Measurements from ENCODE around the gene MPO.

Gene MPO

GRCh38 chr17:58249270-58250133, 31.2 kb downstream of the MPO start:
- Mint-ChIP-seq H3K4me1 (ENCODE audit: low read depth) (peaks cover 10% of the 10 kb centered on the region), H3K27me3 (ENCODE audit: low read depth) (peaks cover 35% of the 10 kb centered on the region), H3K4me3 (peak overlapping the region; percentile 60), H3K27ac (no peak overlapping the region), H3K9me3 (no peaks in the 10 kb centered on the region), H3K36me3 (ENCODE audit: low read depth) (no peaks in the 10 kb centered on the region)

GRCh38 chr17:58248955-58249269, 31.8 kb downstream of the MPO start:
- no peaks in the 10 kb centered on the region for H3K9me3 Mint-ChIP-seq

GRCh38 chr17:58247511-58248363, 33.0 kb downstream of the MPO start:
- Mint-ChIP-seq H3K36me3 (ENCODE audit: low read depth) (no peaks in the 10 kb centered on the region), H3K27me3 (ENCODE audit: low read depth) (peaks cover 42% of the 10 kb centered on the region), H3K4me3 (no peak overlapping the region), H3K9me3 (no peaks in the 10 kb centered on the region), H3K27ac (no peak overlapping the region), H3K4me1 (ENCODE audit: low read depth) (peaks cover 12% of the 10 kb centered on the region)

More at GRCh38 chr17:58248955-58249269, 31.8 kb downstream of the MPO start:
- Mint-ChIP-seq H3K27me3 (ENCODE audit: low read depth) (peaks cover 39% of the 10 kb centered on the region), H3K4me1 (ENCODE audit: low read depth) (peaks cover 12% of the 10 kb centered on the region), H3K27ac (no peak overlapping the region), H3K36me3 (ENCODE audit: low read depth) (no peaks in the 10 kb centered on the region), H3K4me3 (peak overlapping the region; percentile 2)

GRCh38 chr17:58246781-58247180, 34.0 kb downstream of the MPO start:
- Mint-ChIP-seq H3K27me3 (ENCODE audit: low read depth) (peaks cover 39% of the 10 kb centered on the region), H3K4me3 (no peak overlapping the region), H3K36me3 (ENCODE audit: low read depth) (no peaks in the 10 kb centered on the region), H3K27ac (no peak overlapping the region), H3K4me1 (ENCODE audit: low read depth) (peaks cover 12% of the 10 kb centered on the region), H3K9me3 (no peaks in the 10 kb centered on the region)

GRCh38 chr17:58246104-58246740, 34.5 kb downstream of the MPO start:
- no peaks in the 10 kb centered on the region for H3K36me3 Mint-ChIP-seq (ENCODE audit: low read depth)
- H3K9me3 Mint-ChIP-seq: no peaks in the 10 kb centered on the region
- peaks cover 12% of the 10 kb centered on the region for H3K4me1 Mint-ChIP-seq (ENCODE audit: low read depth)
- peaks cover 38% of the 10 kb centered on the region for H3K27me3 Mint-ChIP-seq (ENCODE audit: low read depth)
- no peak overlapping the region for H3K27ac Mint-ChIP-seq
- H3K4me3 Mint-ChIP-seq: no peak overlapping the region

GRCh38 chr17:58245428-58246103, 35.2 kb downstream of the MPO start:
- Mint-ChIP-seq H3K36me3 (ENCODE audit: low read depth) (no peaks in the 10 kb centered on the region), H3K4me1 (ENCODE audit: low read depth) (peaks cover 12% of the 10 kb centered on the region), H3K9me3 (no peaks in the 10 kb centered on the region), H3K27ac (no peak overlapping the region), H3K4me3 (no peak overlapping the region), H3K27me3 (ENCODE audit: low read depth) (peaks cover 36% of the 10 kb centered on the region)

GRCh38 chr17:58244963-58245362, 35.8 kb downstream of the MPO start:
- no peak overlapping the region for H3K4me3 Mint-ChIP-seq
- H3K27me3 Mint-ChIP-seq (ENCODE audit: low read depth): peaks cover 35% of the 10 kb centered on the region
- H3K4me1 Mint-ChIP-seq (ENCODE audit: low read depth): peaks cover 9% of the 10 kb centered on the region
- no peaks in the 10 kb centered on the region for H3K9me3 Mint-ChIP-seq
- no peak overlapping the region for H3K27ac Mint-ChIP-seq
- H3K36me3 Mint-ChIP-seq (ENCODE audit: low read depth): no peaks in the 10 kb centered on the region

GRCh38 chr17:58242171-58242784, 38.5 kb downstream of the MPO start:
- Mint-ChIP-seq H3K27ac (no peak overlapping the region), H3K36me3 (ENCODE audit: low read depth) (no peaks in the 10 kb centered on the region), H3K4me1 (ENCODE audit: low read depth) (peaks cover 2% of the 10 kb centered on the region), H3K4me3 (no peak overlapping the region), H3K27me3 (ENCODE audit: low read depth) (peaks cover 49% of the 10 kb centered on the region), H3K9me3 (no peaks in the 10 kb centered on the region)

- no peaks in the 10 kb centered on the region for H3K9me3 Mint-ChIP-seq
- H3K4me1 Mint-ChIP-seq (ENCODE audit: low read depth): peaks cover 2% of the 10 kb centered on the region
- no peak overlapping the region for H3K27ac Mint-ChIP-seq
- H3K27me3 Mint-ChIP-seq (ENCODE audit: low read depth): peaks cover 66% of the 10 kb centered on the region
- H3K4me3 Mint-ChIP-seq: no peak overlapping the region
- H3K36me3 Mint-ChIP-seq (ENCODE audit: low read depth): no peaks in the 10 kb centered on the region
Observed at GRCh38 chr17:58239987-58240386, 40.7 kb downstream of the MPO start.

GRCh38 chr17:58238147-58238634, 42.5 kb downstream of the MPO start, which contains the start of gene LPO:
Gene LPO (plus strand): TSS chr17:58238584. CDS start chr17:58242980, 4,396 bp downstream.
- H3K4me1 Mint-ChIP-seq (ENCODE audit: low read depth): no peaks in the 10 kb centered on the region
- peaks cover 62% of the 10 kb centered on the region for H3K27me3 Mint-ChIP-seq (ENCODE audit: low read depth)
- no peak within 1 kb of the TSS for H3K4me3 Mint-ChIP-seq
- no peaks in the 10 kb centered on the region for H3K36me3 Mint-ChIP-seq (ENCODE audit: low read depth)
- no peak within 1 kb of the TSS for H3K27ac Mint-ChIP-seq
- no peaks in the 10 kb centered on the region for H3K9me3 Mint-ChIP-seq

GRCh38 chr17:58236394-58236793, 44.3 kb downstream of the MPO start:
- Mint-ChIP-seq H3K27ac (no peak overlapping the region), H3K4me3 (no peak overlapping the region), H3K36me3 (ENCODE audit: low read depth) (no peaks in the 10 kb centered on the region), H3K27me3 (ENCODE audit: low read depth) (peaks cover 69% of the 10 kb centered on the region), H3K4me1 (ENCODE audit: low read depth) (peaks cover 1% of the 10 kb centered on the region), H3K9me3 (no peaks in the 10 kb centered on the region)

GRCh38 chr17:58235821-58236220, 44.9 kb downstream of the MPO start:
- Mint-ChIP-seq H3K4me1 (ENCODE audit: low read depth) (peaks cover 1% of the 10 kb centered on the region), H3K27me3 (ENCODE audit: low read depth) (peaks cover 70% of the 10 kb centered on the region), H3K4me3 (no peak overlapping the region), H3K36me3 (ENCODE audit: low read depth) (no peaks in the 10 kb centered on the region), H3K27ac (no peak overlapping the region), H3K9me3 (no peaks in the 10 kb centered on the region)

GRCh38 chr17:58234512-58234911, 46.2 kb downstream of the MPO start:
- Mint-ChIP-seq H3K36me3 (ENCODE audit: low read depth) (no peaks in the 10 kb centered on the region), H3K27me3 (ENCODE audit: low read depth) (peaks cover 61% of the 10 kb centered on the region), H3K4me3 (no peak overlapping the region), H3K9me3 (no peaks in the 10 kb centered on the region), H3K4me1 (ENCODE audit: low read depth) (peaks cover 1% of the 10 kb centered on the region), H3K27ac (no peak overlapping the region)

GRCh38 chr17:58233543-58233942, 47.2 kb downstream of the MPO start:
- H3K9me3 Mint-ChIP-seq: no peaks in the 10 kb centered on the region
- H3K27ac Mint-ChIP-seq: no peak overlapping the region
- H3K4me3 Mint-ChIP-seq: no peak overlapping the region
- no peaks in the 10 kb centered on the region for H3K36me3 Mint-ChIP-seq (ENCODE audit: low read depth)
- H3K27me3 Mint-ChIP-seq (ENCODE audit: low read depth): peaks cover 57% of the 10 kb centered on the region
- H3K4me1 Mint-ChIP-seq (ENCODE audit: low read depth): peaks cover 1% of the 10 kb centered on the region
